ENCODE data around the gene ZBTB43. TPM values are rescaled to one million over a fixed set of nuclear protein-coding genes. Genes with fewer than 3 reads are reported as not detected.

Gene ZBTB43
- total RNA-seq, 1 donor from 2014 or later: 7.3 TPM

DNA sequence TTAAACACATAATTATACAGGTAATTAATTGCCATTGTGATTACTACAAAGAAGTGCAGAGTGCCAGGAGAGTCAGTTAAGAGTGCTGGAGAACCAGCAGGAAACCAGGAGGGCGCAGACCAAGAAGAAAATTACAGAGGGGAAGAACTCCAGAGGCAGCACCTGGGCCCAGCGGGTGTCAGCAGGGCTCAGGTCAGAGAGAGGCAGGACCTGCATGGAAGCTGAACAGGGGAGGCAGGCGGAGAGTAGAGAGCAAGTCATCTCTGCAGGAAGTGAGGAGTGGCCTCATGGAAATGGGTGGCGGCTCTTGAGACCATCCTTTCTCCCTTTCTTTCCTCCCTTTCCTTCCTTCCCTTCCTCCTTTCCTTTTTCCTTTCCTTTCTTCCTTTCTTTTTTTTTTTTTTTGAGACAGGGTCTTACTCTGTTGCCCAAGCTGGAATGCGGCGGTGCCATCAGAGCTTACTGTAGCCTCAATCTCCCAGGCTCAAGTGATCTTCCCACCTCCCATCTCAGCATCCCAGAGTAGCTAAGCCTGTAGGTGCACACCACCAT is 51.6 kb downstream of the ZBTB43 start:
- no peak for DNase-seq (ENCODE audit: low read depth in 2 of 2)

DNA sequence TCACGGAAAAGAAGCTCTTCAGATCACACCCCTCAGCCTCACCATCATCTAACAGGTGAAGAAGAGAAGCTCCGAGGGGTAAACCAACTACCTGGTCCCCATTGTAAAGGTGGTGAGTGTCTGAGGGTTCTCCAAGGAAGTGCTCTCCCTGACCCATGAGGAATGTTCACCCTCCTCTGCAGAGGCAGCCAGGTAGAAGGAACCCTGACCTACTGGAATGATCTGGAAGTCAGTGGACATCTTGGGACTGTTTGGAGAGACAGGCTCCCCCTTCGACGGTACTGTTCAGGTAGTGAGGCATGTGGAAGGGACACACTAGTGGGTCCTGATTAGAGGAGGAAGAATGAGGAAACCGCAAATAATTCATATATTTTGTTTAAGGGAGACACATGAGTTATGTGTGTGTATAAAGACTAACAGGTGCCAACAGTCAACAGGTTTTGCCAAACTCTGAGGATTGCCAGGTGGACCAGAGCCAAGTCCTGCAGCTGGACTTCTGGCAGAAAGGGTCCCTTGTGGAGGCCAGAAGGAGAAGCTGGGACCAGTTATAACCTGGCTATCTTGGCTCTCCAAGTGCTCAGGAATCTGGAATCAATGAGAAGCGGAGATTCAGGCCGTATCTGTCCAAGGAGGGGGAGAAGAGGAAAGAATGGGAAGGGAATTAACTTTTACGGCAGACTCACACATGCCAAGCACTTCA is 52.6 kb downstream of the ZBTB43 start:
- no peak for DNase-seq (ENCODE audit: low read depth in 2 of 2)

DNA sequence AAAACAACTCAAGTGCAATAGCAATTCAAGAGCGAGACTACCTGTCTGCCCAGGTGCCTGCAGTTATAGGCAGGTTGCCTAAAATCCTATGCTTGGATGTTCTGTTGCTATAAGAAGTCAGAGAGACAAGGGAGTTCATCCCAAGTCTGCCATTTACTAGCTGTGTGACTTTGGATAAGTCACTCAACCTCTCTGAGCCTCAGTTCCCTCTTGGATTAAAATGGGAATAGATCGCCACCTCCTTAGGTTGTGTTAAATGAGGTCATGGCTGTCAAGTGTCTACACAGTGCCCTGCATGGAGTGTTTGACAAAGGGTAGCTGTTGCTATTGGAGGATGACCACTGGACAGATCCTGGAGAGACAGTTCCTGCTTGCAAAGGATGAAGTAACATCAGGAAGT is 54.3 kb downstream of the ZBTB43 start:
- DNase-seq (ENCODE audit: low read depth in 2 of 2): no peak

DNA sequence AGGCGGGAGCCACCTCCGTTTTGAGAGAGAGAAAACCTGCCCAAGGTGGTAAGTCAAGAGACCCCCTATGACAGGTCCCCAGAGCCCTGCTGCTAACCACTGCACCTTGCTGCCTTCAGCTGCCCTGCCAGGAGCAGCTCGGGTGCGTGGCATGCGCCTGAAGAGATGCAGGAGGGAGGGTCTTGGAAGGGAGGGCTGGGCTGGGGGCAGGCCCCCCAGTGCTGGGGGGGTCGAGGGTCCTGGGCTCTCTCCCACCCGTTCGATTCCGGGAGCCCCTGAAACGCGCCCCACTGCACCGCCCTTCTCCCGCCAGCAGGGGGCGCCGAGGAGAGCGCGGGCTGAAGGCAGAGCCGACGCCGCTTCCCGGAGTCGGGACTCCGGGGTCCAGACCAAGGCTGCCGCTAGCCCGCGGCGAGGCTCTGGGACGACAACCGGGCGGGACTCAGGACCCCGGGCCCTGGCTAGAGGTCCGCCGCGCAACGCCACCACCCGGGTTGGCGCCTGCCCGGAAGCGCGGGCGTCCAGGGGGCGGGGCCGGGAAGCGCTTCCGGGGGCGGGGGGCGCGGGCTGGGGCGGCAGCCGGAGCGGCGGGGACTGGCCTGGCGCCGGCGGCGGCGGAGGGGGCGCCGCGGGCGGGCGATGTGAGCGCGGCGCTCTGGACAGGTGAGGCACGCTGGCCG is 55.4 kb downstream of the ZBTB43 start, which contains the start of gene ZBTB34:
Gene ZBTB34, plus strand, starts transcription at position 563 of the 680 bp plus-strand sequence. CDS start 18,761 bp downstream, outside the sequence.
- peak; percentile 52 to 72 for DNase-seq (ENCODE audit: low read depth in 2 of 2)

DNA sequence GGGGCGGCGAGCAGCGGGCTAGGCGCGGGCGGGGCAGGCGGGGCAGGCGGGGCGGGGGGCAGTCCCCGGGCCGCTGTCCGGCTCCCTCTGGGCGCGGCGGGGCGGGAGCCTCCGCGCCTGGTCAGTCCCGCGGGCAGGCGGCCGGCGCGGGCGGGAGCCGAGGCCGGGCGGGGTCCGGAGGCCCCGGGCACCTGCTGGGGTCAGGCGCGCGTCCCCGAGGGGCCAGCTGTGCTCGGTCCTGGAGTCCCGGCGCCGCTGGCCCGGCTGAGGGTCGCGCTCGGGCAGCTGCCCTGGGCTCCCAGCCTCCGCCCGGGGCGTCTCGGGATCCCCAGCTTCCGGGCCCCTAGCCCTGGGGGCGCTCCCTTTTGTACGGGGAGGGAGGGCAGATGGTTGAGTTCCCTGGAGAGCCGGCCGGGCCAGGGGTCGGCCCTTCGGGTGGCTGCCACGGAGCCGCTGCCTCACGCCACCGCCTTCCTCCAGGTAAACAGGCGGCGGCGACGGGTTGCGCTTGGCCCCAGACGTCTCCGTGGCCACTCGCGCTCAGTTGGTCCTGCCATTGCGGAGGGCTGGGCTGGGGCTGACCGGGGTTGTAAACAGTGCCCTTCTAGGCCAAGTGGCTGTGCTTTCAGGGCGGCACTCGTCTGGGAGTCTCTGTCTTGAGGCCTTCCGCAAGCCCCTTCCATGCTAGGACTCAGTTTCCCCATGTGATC is 56.1 kb downstream of the ZBTB43 start:
- peak; percentile 26 to 37 for DNase-seq (ENCODE audit: low read depth in 2 of 2)

DNA sequence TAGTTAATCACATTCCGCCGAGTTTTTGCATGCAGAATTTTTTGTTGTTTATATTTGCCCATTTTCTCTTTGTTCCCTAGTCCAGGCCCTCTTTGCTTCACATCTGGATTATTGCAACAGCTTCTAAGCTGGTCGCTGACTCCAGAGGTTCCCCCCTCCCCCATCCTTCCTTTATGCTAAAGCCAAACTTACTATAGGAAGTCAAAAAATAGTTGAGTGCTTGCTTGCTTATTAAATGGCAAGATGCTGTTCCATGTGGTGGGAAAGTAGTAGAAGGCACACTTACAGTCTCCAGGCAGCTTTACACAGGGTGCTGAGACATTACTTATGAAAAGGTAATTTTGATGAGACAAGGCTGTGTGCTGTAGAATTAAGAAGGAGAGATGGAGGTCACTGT is 56.9 kb downstream of the ZBTB43 start:
- peak in 1 of 2 donors; percentile 12 for DNase-seq (ENCODE audit: low read depth in 2 of 2)

DNA sequence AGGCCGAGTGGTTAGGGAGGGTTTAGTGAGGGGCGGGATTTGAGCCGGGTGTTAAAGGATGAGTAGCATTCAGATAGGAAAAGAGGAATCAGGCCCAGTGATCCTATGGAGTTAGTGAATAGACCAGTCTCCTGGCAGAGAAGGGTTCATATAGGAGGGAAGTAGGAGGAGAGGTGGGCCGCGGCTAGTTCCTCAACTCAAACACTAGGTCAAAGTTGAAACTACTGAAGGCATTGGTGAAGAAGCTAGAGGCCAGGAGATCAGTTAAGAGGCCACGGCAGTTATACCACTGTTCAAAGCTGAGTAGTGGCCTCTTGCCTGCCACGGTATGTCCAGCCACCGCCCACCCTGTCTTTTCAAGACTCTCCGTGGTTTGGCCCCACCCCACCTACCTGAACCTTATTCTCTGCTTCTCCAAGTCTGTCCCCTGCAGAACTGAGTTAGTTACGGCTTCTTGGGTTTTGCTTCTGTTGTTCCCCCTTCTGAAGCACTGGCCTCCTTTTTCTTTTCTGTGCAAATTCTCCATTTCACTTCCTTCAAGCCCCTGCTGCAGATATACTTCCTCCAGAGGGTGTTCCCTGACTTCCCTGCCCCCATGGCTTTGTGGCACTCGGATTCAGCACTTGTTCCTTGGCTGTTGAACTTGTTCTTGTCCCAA is 57.4 kb downstream of the ZBTB43 start:
- no peak for DNase-seq (ENCODE audit: low read depth in 2 of 2)

DNA sequence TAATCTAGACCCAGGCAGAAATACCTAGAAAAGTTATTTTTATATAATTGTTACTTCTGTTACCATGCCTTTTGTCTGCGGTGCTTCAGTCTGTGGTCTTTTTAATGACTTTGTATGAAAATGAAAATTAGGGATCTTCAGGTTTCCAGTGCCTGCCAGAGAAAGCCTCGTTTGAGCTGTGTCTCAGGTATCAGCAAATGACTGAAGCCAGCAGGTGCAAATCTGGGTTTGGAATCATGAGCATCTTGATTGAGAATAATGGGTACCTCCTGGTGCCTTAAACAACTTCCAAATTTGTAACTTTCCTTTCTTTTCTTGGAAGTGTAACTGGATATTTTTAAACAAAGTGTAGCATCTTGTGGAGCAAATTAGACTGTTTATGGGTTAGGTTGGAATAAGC is 59.9 kb downstream of the ZBTB43 start:
- no peak for DNase-seq (ENCODE audit: low read depth in 2 of 2)

DNA sequence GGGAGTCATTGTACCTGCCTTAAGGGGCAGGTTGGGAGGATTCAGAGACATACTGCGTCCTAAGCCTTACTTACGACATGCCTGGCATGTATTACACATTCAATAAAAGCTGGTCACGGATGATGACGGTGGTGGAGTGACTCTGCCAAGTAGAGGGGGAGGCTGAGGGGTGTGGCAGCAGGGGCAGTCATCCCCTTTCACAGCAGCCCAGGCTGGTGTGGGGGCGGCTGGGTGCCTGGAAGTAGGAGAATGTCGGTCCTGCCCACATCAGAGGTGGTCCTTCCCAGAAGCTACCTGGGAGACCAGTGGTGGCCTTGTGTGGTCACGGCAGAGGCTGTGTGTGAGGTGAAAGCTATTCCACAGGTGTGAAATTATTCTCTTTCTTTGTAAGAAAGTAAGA is 64.5 kb downstream of the ZBTB43 start:
- no peak for DNase-seq (ENCODE audit: low read depth in 2 of 2)

DNA sequence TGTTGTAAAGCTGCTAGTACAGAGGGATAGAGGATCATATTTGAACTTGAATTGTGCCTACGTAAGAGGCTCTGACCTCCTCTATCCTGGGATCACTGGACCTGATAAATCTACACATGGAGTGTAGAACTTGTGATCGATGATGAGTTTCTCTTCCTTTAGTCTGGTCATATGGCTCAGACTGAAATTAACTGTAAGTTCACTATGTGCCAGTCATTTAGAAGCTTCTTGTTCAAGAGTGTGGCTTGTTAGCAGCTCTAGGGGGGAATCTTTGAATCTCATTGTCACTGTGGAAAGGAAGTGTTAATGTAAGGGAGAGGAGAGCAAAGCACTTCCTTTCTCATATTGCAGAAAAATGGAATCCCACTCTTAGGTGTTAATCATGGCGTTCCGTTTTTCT is 67.7 kb downstream of the ZBTB43 start:
- DNase-seq (ENCODE audit: low read depth in 2 of 2): no peak

DNA sequence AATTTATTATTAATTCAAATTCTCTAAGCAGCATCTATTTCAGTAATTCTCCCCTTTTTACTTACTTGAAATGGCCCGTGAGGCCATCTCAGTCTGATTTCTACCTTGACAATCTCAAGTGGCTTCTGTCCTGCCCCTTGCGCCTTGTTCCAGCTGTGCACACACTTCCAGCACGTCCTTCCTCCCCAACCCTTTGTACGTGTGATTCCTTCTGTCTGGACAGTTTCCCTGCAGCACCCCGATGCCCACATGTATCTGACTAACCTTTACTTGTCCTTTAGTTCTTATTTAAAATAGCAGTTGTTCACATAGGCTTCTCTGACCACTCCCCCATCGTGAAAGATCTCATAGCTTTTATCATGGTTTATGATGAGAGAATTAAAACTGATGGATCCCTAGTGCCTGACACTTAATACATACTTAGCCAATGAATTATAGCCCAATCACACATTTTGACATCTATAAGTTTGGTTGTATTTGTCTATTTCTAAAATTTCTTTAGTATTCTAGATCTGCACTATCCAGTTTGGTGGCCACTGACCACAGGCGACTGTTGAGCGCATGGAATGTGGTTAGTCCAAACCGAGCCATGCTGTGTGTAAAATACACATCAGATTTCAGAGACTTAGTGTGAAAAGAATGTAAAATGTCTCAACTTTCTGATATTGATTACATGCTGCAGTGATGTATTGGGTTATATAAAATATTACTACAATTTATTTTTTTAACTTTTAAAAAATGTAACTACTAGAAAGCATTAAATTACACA is 69.9 kb downstream of the ZBTB43 start:
- no peak for DNase-seq (ENCODE audit: low read depth in 2 of 2)

DNA sequence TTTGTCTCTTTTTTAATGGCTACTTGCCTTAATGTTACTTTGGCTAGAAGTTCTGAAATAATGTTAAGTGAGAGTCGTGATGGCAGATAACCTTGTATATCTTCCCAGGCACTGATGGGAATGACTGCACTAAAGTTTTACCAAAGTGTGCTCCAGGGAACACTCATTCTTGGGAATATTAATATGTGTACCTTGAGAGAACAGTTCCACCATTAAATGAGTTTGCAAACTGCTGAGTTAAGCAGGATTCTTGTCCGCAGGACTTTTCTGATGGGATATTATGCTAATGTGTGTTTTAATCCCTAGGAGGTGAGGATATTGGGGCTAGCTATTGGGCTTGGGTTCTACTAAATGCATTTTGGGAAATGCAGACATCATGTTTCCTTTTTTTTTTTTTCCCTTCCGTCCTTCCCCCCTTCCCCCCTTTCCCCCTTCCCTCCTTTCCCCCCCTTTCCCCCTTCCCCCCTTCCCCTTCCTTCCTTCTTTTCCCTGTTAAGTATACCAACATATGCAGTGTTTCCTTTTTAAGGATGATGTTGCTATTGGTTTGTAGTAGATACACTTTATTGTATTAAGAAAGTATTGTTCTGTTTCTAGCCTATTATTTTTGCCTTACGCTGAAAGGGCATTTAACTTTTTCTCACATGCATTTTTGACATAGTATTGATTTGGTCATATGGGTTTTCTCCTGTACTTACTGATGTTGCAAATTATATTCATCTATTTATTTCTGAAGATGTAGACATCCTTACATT is 71.1 kb downstream of the ZBTB43 start:
- peak in 1 of 2 donors; percentile 21 for DNase-seq (ENCODE audit: low read depth in 2 of 2)

DNA sequence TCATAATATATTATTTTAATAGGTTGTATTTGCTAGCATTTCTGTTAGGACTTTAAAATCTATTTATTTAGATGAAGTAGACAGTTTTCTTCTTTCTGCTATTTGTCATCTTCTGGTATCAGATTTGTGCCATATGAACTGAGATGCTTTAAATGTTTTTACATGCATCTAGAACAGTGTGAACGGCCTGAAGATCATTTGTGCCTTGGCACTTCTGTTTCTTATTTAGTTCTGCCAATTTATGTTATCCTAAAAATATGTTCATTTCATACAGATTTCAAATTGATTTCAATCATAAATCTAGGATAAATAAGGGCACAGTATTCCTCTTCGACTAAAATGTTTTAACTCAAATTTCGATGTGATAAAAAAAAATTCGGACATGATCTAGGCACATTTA is 71.7 kb downstream of the ZBTB43 start:
- DNase-seq (ENCODE audit: low read depth in 2 of 2): no peak

DNA sequence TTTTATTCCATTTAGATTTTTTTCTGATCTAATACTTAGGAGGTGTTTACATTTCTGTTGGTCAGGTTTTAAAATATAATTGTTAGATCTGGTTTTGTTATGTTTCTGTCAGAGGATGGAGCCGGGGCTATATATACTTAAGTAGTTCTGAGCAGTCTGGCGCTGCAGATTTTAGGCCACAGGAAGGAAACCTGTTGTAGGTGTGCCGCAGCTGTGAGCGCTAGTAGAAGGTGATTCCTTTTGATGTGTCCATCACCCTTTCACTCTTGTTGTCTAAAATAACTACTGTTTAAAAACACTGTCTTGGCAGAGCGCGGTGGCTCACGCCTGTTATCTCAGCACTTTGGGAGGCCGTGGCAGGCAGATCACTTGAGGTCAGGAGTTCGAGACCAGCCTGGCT is 72.6 kb downstream of the ZBTB43 start:
- DNase-seq (ENCODE audit: low read depth in 2 of 2): no peak

DNA sequence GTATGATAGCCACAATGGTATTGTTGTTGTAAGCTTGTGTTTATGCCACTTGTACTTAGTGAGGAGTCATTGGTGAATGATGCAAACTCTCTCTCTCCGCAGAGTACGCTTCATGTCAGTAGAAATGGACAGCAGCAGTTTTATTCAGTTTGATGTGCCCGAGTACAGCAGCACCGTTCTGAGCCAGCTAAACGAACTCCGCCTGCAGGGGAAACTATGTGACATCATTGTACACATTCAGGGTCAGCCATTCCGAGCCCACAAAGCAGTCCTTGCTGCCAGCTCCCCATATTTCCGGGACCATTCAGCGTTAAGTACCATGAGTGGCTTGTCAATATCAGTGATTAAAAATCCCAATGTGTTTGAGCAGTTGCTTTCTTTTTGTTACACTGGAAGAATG is 74.4 kb downstream of the ZBTB43 start:
- DNase-seq (ENCODE audit: low read depth in 2 of 2): no peak

DNA sequence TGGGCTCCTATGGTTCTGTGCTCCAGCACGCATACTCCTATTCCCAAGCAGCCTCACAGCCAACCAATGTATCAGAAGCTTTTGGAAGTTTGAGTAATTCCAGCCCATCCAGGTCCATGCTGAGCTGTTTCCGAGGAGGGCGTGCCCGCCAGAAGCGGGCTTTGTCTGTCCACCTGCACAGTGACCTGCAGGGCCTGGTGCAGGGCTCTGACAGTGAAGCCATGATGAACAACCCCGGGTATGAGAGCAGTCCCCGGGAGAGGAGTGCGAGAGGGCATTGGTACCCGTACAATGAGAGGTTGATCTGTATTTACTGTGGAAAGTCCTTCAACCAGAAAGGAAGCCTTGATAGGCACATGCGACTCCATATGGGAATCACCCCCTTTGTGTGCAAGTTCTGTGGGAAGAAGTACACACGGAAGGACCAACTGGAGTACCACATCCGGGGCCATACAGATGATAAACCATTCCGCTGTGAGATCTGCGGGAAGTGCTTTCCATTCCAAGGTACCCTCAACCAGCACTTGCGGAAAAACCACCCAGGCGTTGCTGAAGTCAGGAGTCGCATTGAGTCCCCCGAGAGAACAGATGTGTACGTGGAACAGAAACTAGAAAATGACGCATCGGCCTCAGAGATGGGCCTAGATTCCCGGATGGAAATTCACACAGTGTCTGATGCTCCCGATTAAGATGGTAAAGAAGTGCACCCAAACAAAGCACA is 75.5 kb downstream of the ZBTB43 start:
- no peak for DNase-seq (ENCODE audit: low read depth in 2 of 2)

DNA sequence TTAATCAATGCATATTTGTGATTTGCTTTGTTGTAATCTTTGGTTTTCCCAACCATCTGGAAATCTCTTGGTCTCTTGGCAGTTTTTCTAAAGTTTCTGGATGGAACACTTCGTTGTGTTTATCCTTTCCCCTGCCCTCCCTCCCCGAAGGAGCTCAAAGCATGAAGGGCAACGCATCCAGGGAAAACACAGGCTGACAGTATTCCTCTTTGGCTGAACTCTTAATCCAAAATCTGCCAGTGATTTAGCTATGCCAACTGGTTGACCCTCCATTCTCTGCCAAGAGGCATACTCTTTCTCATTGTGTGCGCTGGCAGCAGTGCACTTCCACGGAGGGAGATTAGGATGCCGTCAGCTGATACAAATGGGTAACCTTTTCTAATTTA is 76.1 kb downstream of the ZBTB43 start:
- DNase-seq (ENCODE audit: low read depth in 2 of 2): no peak

DNA sequence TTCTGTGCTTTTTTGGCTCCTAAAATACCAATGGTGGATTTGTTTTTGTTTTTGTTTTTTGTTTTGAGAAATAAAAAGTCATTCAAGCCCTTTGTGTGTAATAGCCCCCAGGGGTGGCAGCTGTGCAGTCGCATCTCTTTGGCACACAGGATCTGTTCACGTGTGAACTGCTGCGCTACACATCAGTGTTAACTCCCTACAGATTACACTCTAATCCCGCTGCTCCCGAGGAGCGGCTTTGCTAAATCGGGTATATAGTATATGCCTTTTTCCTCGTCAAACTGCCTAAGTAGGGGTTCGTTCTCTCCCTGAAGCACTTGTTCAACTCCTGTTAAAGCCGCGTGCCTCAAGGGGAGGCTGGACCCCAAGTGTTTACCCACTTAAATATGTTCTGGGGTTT is 77.9 kb downstream of the ZBTB43 start:
- DNase-seq (ENCODE audit: low read depth in 2 of 2): no peak

DNA sequence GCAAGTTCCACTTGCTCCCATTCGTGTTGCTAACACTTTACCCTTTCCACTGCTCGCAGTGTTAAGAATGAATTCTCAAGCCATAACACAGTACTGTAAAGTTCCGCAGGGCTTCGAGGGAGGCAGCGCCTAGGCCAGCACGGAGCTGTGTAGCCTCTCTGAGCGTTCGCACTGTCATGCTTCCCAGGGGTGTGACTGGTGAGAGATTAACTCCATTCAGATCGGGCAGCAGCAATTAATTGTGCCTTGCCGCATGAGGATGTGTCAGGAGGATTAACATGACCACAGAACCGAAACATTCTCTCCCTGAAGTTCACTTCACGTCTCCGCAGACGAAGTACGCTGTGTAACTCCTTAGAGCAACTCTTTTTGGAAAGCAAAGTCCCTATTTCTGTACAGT is 78.8 kb downstream of the ZBTB43 start:
- DNase-seq (ENCODE audit: low read depth in 2 of 2): no peak
